Suprapubic skin (tissue), 4 donors: ENCODE data around the gene ALG14. TPM values are rescaled to one million over a fixed set of nuclear protein-coding genes. Genes with fewer than 3 reads are reported as not detected.

Source experiments
- DNase-seq, 2 donors: peaks; one replicate each; pipeline ENCODE4 v3.0.0-alpha.2; 2019; ENCODE audit warnings: low spot score in 2 of 2
- H3K27ac ChIP-seq: fragments of 200-600 bp; sonication (generic); one replicate; pipeline ENCODE4 v1.5.1; 2019
- H3K27me3 ChIP-seq: fragments of 200-600 bp; sonication (generic); one replicate; pipeline ENCODE4 v1.5.1; 2019
- H3K36me3 ChIP-seq: fragments of 200-600 bp; sonication (generic); one replicate; pipeline ENCODE4 v1.5.1; 2019
- H3K4me1 ChIP-seq: fragments of 200-600 bp; sonication (generic); one replicate; pipeline ENCODE4 v1.5.1; 2019
- H3K4me3 ChIP-seq: fragments of 200-600 bp; sonication (generic); one replicate; pipeline ENCODE4 v1.5.1; 2019; ENCODE audit warnings: mild to moderate bottlenecking
- H3K9me3 ChIP-seq: fragments of 200-600 bp; sonication (generic); one replicate; pipeline ENCODE4 v1.5.1; 2019
- EP300 ChIP-seq: sonication (generic); formaldehyde crosslinking; IDR thresholded peaks from one replicate; pipeline ENCODE4 v1.6.1; 2017; ENCODE audit warnings: antibody characterized with exemption
- POLR2A ChIP-seq, 2 donors: fragments of 450-650 bp; IDR thresholded peaks; one replicate each; pipeline ENCODE4 v1.6.1; 2017; ENCODE audit warnings: antibody characterized with exemption in 2 of 2, mild to moderate bottlenecking in 2 of 2, moderate library complexity in 2 of 2
- POLR2AphosphoS5 ChIP-seq, 3 donors: sonication (generic); formaldehyde crosslinking; IDR thresholded peaks; one replicate each; pipeline ENCODE4 v1.6.1; 2017; ENCODE audit warnings: antibody characterized with exemption in 3 of 3
- WGBS: methylation state at CpG from one replicate; pipeline ENCODE4 v1.1.5; 2018; 5-methylcytosine and 5-hydroxymethylcytosine counted together
- total RNA-seq, 4 donors: library from RNA; depleted of rRNA; stranded (reverse); fragments of >200 nt; gene quantifications; one replicate each; pipeline ENCODE4 v1.1.0, GENCODE V29; 2016
- TF ChIP-seq, protein P1 (sequence below), 2 donors: fragments of 200-600 bp in 1 of 2; fragments of 450-650 bp in 1 of 2; sonication (generic) in 1 of 2; IDR thresholded peaks; one replicate each; pipeline ENCODE4 v1.5.1; 2016 to 2019; ENCODE audit warnings: antibody characterized with exemption in 2 of 2, mild to moderate bottlenecking in 1 of 2, moderate library complexity in 1 of 2

ALG14 gene, protein sequence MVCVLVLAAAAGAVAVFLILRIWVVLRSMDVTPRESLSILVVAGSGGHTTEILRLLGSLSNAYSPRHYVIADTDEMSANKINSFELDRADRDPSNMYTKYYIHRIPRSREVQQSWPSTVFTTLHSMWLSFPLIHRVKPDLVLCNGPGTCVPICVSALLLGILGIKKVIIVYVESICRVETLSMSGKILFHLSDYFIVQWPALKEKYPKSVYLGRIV
- 1 to 10 TPM in 2 of 4 donors, under 1 TPM in 2; 0.80 to 1.6 (median 1.1) TPM for total RNA-seq

DNA sequence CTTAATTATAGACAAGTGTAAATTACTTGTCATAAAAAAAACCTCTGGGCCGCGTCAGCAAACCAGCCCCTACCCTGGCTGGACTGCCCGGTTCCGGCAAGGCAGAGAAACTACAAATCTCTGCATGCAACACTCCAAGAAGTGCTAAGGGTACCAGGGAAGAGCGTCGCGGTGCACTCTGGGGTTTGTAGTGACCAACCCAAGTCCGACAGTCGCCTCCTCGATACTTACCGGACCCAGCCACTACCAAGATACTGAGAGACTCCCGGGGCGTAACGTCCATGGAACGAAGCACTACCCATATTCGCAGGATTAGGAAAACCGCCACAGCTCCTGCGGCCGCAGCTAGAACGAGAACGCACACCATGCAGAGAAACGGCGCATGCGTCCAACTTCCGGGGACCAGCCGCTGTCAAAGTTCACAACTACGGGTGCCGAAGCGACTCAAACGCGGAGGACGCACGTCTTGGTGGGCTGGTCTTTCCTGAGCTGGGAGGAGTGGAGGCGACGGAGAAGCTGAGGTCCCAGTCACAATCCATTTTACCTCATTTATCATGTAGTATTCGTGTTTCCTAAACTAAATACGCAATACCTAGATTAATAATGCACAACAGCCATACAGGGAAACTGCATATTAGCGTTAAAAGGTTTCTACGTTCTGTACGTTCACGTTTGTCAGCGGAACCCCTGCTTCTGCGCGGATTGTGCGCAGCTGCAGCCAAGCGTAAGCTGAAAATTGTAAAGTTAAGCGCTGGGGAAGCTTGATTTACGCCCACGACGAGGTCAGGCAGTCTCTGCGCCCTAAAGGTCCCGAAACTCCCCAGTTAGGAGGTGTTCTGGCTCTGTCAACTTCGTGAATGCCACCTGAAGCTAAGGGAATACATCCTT, at the start of gene ALG14:
Gene ALG14 (minus strand): TSS at position 420 of the 888 bp plus-strand sequence. CDS start 53 bp downstream, at position 367.
- H3K4me1 ChIP-seq = peaks cover 18% of the 10 kb centered on the region
- TF ChIP-seq POLR2A (IDR thresholded peaks at IDR 0.05) (peak in 1 of 2 donors; percentile 44), POLR2AphosphoS5 (IDR thresholded peaks at IDR 0.05) (peak in 2 of 3 donors; percentile 65 to 98)
- TF ChIP-seq, protein P1, sequence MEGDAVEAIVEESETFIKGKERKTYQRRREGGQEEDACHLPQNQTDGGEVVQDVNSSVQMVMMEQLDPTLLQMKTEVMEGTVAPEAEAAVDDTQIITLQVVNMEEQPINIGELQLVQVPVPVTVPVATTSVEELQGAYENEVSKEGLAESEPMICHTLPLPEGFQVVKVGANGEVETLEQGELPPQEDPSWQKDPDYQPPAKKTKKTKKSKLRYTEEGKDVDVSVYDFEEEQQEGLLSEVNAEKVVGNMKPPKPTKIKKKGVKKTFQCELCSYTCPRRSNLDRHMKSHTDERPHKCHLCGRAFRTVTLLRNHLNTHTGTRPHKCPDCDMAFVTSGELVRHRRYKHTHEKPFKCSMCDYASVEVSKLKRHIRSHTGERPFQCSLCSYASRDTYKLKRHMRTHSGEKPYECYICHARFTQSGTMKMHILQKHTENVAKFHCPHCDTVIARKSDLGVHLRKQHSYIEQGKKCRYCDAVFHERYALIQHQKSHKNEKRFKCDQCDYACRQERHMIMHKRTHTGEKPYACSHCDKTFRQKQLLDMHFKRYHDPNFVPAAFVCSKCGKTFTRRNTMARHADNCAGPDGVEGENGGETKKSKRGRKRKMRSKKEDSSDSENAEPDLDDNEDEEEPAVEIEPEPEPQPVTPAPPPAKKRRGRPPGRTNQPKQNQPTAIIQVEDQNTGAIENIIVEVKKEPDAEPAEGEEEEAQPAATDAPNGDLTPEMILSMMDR (IDR thresholded peaks at IDR 0.05) = no peak
- peak; percentile 95 to 96 for DNase-seq
- H3K9me3 ChIP-seq = no peaks in the 10 kb centered on the region
- no peaks in the 10 kb centered on the region for H3K36me3 ChIP-seq
- H3K4me3 ChIP-seq = peak within 1 kb of the TSS; percentile 61
- peak within 1 kb of the TSS; percentile 88 for H3K27ac ChIP-seq
- H3K27me3 ChIP-seq = peaks cover 2% of the 10 kb centered on the region
- under 1% methylated on average over 32 of the region's 53 CpGs for WGBS

DNA sequence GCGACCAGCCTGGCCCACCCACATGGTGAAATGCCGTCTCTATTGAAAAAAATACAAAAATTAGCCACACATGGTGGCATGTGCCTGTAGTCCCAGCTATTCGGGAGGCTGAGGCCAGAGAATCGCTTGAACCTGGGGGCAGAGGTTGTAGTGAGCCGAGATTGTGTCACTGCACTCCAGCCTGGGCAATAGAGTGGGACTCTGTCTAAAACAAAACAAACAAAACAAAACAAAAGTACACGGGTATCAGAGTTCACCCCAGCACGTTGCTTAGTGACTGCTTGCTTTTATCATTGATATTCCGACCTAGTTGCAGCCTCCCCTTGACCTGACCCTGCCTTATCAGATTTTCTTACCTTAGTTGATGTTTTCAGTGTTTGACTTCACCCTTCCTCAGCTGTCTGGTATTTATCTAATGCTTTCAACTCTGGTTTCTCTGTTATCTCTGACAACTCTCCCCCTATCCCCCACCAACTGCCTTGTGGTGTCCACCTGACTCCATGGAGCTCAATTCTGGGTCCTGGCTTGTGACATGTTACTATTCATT, 49.5 kb upstream of the ALG14 start:
- Histone ChIP-seq H3K27ac (no peak overlapping the region), H3K36me3 (no peaks in the 10 kb centered on the region), H3K4me1 (peaks cover 7% of the 10 kb centered on the region), H3K4me3 (no peak overlapping the region), H3K9me3 (no peaks in the 10 kb centered on the region), H3K27me3 (no peaks in the 10 kb centered on the region)
- no peak for DNase-seq
- TF ChIP-seq POLR2AphosphoS5 (IDR thresholded peaks at IDR 0.05) = no peak
- TF ChIP-seq POLR2A (IDR thresholded peaks at IDR 0.05) = no peak
- no peak for TF ChIP-seq EP300
- TF ChIP-seq, protein P1 (IDR thresholded peaks at IDR 0.05) = no peak
- WGBS = 87% methylated on average over 8 of the region's 8 CpGs

DNA sequence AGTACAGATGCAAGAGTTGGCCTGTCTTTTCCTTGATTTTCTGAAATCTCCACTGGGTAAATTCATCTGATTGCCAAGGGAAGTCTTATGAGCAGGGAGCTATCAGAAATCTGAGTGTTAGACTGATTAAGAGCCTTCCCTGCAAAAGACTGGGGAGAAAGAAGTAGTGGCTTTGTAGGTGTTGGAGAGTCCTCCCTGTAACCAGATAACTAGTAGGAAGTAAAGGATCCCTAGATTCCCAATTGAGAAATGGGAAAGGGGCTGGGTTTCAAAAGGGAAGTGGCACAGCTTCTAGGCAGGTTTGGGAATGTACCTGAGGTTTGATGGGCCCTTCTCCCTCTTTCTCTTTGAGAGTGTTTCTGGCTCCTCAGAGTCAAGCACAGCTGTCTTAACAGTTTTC, 46.5 kb upstream of the ALG14 start:
- H3K27ac ChIP-seq = no peak overlapping the region
- H3K9me3 ChIP-seq = no peaks in the 10 kb centered on the region
- TF ChIP-seq EP300 (no peak), POLR2AphosphoS5 (IDR thresholded peaks at IDR 0.05) (no peak), POLR2A (IDR thresholded peaks at IDR 0.05) (no peak)
- TF ChIP-seq, protein P1 (IDR thresholded peaks at IDR 0.05) = no peak
- no peaks in the 10 kb centered on the region for H3K36me3 ChIP-seq
- peaks cover 7% of the 10 kb centered on the region for H3K4me1 ChIP-seq
- H3K27me3 ChIP-seq = no peaks in the 10 kb centered on the region
- H3K4me3 ChIP-seq = no peak overlapping the region
- DNase-seq = no peak

DNA sequence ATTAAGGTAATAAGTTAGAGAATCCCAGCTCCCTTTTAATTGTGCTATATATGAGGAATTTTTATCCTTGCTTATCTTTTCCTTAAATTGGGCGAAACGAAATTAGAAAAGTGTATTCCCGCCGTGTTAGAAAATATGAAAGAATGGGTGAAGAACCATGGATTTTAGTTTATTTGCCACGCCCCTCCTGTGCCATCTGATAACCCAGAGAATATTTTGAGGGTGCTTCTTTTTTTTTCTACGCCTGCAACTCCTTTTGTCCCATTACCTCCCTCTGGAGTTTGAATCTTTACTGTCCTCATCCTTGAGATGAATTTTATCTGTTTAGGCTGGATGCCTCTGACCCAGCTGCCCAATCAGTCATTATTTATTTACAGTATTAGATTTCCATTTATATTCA, 46.0 kb upstream of the ALG14 start:
- no peaks in the 10 kb centered on the region for H3K9me3 ChIP-seq

DNA sequence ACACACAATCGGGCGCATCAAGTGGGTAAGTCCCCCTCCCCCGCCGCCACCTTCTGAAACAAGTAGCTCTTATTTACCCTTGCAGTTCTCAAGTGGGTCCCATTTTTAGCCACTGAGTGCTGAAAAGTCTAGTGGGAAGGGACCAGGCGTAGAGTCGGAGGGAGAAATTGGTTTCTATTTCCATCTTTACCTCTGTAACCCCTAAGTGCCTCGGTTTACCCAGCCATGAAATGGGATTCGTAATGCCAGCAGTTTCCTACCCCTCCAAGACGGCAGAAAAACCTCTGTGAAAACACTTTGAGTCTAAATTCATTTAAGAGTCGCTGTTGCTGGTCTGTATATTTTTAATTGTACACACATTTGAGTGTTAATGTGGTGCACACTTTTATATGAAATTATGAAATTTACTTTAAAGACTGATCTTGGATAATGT, 45.3 kb upstream of the ALG14 start:
- Histone ChIP-seq H3K4me1 (peaks cover 7% of the 10 kb centered on the region), H3K27ac (no peak overlapping the region), H3K9me3 (no peaks in the 10 kb centered on the region), H3K27me3 (no peaks in the 10 kb centered on the region), H3K4me3 (peak overlapping the region; percentile 77), H3K36me3 (no peaks in the 10 kb centered on the region)
- 34% methylated on average over 10 of the region's 10 CpGs for WGBS
- no peak for DNase-seq
- TF ChIP-seq, protein P1 (IDR thresholded peaks at IDR 0.05) = no peak

More for the DNA sequence above, 46.0 kb upstream of the ALG14 start:
- Histone ChIP-seq H3K27ac (no peak overlapping the region), H3K27me3 (no peaks in the 10 kb centered on the region), H3K4me3 (no peak overlapping the region), H3K36me3 (no peaks in the 10 kb centered on the region), H3K4me1 (peaks cover 7% of the 10 kb centered on the region)
- TF ChIP-seq POLR2AphosphoS5 (IDR thresholded peaks at IDR 0.05) (no peak), POLR2A (IDR thresholded peaks at IDR 0.05) (no peak)
- WGBS = 94% methylated on average over 6 of the region's 6 CpGs
- no peak for DNase-seq
